ENCODE data around the gene LAMA2.

Gene LAMA2

GRCh38 chr6:129307845-129308244 is 424.9 kb downstream of the LAMA2 start:
- 90 to 100% methylated on average over 1 to 2 of the region's 2 CpGs for WGBS, 2 experiments (ENCODE audit: insufficient coverage in 2 of 2)
- Histone ChIP-seq H3K4me3 (ENCODE audit: extremely low read depth, insufficient read depth, low read length, poor library complexity, severe bottlenecking) (no peak overlapping the region), H3K36me3 (ENCODE audit: control insufficient read depth, insufficient read depth, low read length) (no peaks in the 10 kb centered on the region), H3K27ac (ENCODE audit: low read depth, low read length, severe bottlenecking) (no peak overlapping the region), H3K9me3 (ENCODE audit: control insufficient read depth, low read length) (no peaks in the 10 kb centered on the region), H3K4me1 (ENCODE audit: control insufficient read depth, insufficient read depth, low read length, poor library complexity, severe bottlenecking) (no peaks in the 10 kb centered on the region)

GRCh38 chr6:129309154-129309553 is 426.2 kb downstream of the LAMA2 start:
- WGBS, 2 experiments (ENCODE audit: insufficient coverage in 2 of 2), result no CpG with 5 or more reads among the region's 1 CpG
- Histone ChIP-seq H3K4me1 (ENCODE audit: control insufficient read depth, insufficient read depth, low read length, poor library complexity, severe bottlenecking) (peaks cover 2% of the 10 kb centered on the region), H3K4me3 (ENCODE audit: extremely low read depth, insufficient read depth, low read length, poor library complexity, severe bottlenecking) (no peak overlapping the region), H3K9me3 (ENCODE audit: control insufficient read depth, low read length) (no peaks in the 10 kb centered on the region), H3K27ac (ENCODE audit: low read depth, low read length, severe bottlenecking) (no peak overlapping the region), H3K36me3 (ENCODE audit: control insufficient read depth, insufficient read depth, low read length) (no peaks in the 10 kb centered on the region)

- 67 to 82% methylated on average over 2 of the region's 3 CpGs for WGBS, 2 experiments (ENCODE audit: insufficient coverage in 2 of 2)
- H3K4me1 ChIP-seq (ENCODE audit: control insufficient read depth, insufficient read depth, low read length, poor library complexity, severe bottlenecking), result peaks cover 2% of the 10 kb centered on the region
- no peak overlapping the region for H3K27ac ChIP-seq (ENCODE audit: low read depth, low read length, severe bottlenecking)
- no peaks in the 10 kb centered on the region for H3K36me3 ChIP-seq (ENCODE audit: control insufficient read depth, insufficient read depth, low read length)
- H3K4me3 ChIP-seq (ENCODE audit: extremely low read depth, insufficient read depth, low read length, poor library complexity, severe bottlenecking), result no peak overlapping the region
- no peaks in the 10 kb centered on the region for H3K9me3 ChIP-seq (ENCODE audit: control insufficient read depth, low read length)
Measured at GRCh38 chr6:129312880-129313279, 429.9 kb downstream of the LAMA2 start.

GRCh38 chr6:129314575-129314974 is 431.6 kb downstream of the LAMA2 start:
- Histone ChIP-seq H3K27ac (ENCODE audit: low read depth, low read length, severe bottlenecking) (no peak overlapping the region), H3K9me3 (ENCODE audit: control insufficient read depth, low read length) (no peaks in the 10 kb centered on the region), H3K36me3 (ENCODE audit: control insufficient read depth, insufficient read depth, low read length) (no peaks in the 10 kb centered on the region), H3K4me1 (ENCODE audit: control insufficient read depth, insufficient read depth, low read length, poor library complexity, severe bottlenecking) (peaks cover 7% of the 10 kb centered on the region), H3K4me3 (ENCODE audit: extremely low read depth, insufficient read depth, low read length, poor library complexity, severe bottlenecking) (no peak overlapping the region)
- WGBS, 2 experiments (ENCODE audit: insufficient coverage in 2 of 2), result 95% methylated on average over 5 to 8 of the region's 9 CpGs

GRCh38 chr6:129317931-129318820 is 435.2 kb downstream of the LAMA2 start:
- no peak overlapping the region for H3K27ac ChIP-seq (ENCODE audit: low read depth, low read length, severe bottlenecking)
- no peak overlapping the region for H3K4me3 ChIP-seq (ENCODE audit: extremely low read depth, insufficient read depth, low read length, poor library complexity, severe bottlenecking)
- H3K9me3 ChIP-seq (ENCODE audit: control insufficient read depth, low read length), result no peaks in the 10 kb centered on the region
- H3K36me3 ChIP-seq (ENCODE audit: control insufficient read depth, insufficient read depth, low read length), result no peaks in the 10 kb centered on the region
- 8% methylated on average over 2 of the region's 3 CpGs; no CpG with 5 or more reads in 1 of the 2 experiments for WGBS, 2 experiments (ENCODE audit: insufficient coverage in 2 of 2)
- H3K4me1 ChIP-seq (ENCODE audit: control insufficient read depth, insufficient read depth, low read length, poor library complexity, severe bottlenecking), result peaks cover 7% of the 10 kb centered on the region

- Histone ChIP-seq H3K9me3 (ENCODE audit: control insufficient read depth, low read length) (no peaks in the 10 kb centered on the region), H3K4me1 (ENCODE audit: control insufficient read depth, insufficient read depth, low read length, poor library complexity, severe bottlenecking) (peaks cover 5% of the 10 kb centered on the region), H3K36me3 (ENCODE audit: control insufficient read depth, insufficient read depth, low read length) (no peaks in the 10 kb centered on the region), H3K4me3 (ENCODE audit: extremely low read depth, insufficient read depth, low read length, poor library complexity, severe bottlenecking) (no peak overlapping the region), H3K27ac (ENCODE audit: low read depth, low read length, severe bottlenecking) (no peak overlapping the region)
- WGBS, 2 experiments (ENCODE audit: insufficient coverage in 2 of 2), result 80% methylated on average over 1 of the region's 2 CpGs; no CpG with 5 or more reads in 1 of the 2 experiments
Measured at GRCh38 chr6:129320892-129321291, 438.0 kb downstream of the LAMA2 start.

- H3K9me3 ChIP-seq (ENCODE audit: control insufficient read depth, low read length), result no peaks in the 10 kb centered on the region
- H3K4me3 ChIP-seq (ENCODE audit: extremely low read depth, insufficient read depth, low read length, poor library complexity, severe bottlenecking), result no peak overlapping the region
- no peaks in the 10 kb centered on the region for H3K36me3 ChIP-seq (ENCODE audit: control insufficient read depth, insufficient read depth, low read length)
- 83 to 92% methylated on average over 1 to 2 of the region's 2 CpGs for WGBS, 2 experiments (ENCODE audit: insufficient coverage in 2 of 2)
- H3K27ac ChIP-seq (ENCODE audit: low read depth, low read length, severe bottlenecking), result no peak overlapping the region
- peaks cover 5% of the 10 kb centered on the region for H3K4me1 ChIP-seq (ENCODE audit: control insufficient read depth, insufficient read depth, low read length, poor library complexity, severe bottlenecking)
Measured at GRCh38 chr6:129321303-129321702, 438.4 kb downstream of the LAMA2 start.

GRCh38 chr6:129324345-129324744 is 441.4 kb downstream of the LAMA2 start:
- no peak overlapping the region for H3K27ac ChIP-seq (ENCODE audit: low read depth, low read length, severe bottlenecking)
- no peaks in the 10 kb centered on the region for H3K9me3 ChIP-seq (ENCODE audit: control insufficient read depth, low read length)
- H3K36me3 ChIP-seq (ENCODE audit: control insufficient read depth, insufficient read depth, low read length), result no peaks in the 10 kb centered on the region
- 90 to 92% methylated on average over 2 to 4 of the region's 5 CpGs for WGBS, 2 experiments (ENCODE audit: insufficient coverage in 2 of 2)
- no peak overlapping the region for H3K4me3 ChIP-seq (ENCODE audit: extremely low read depth, insufficient read depth, low read length, poor library complexity, severe bottlenecking)
- H3K4me1 ChIP-seq (ENCODE audit: control insufficient read depth, insufficient read depth, low read length, poor library complexity, severe bottlenecking), result no peaks in the 10 kb centered on the region

GRCh38 chr6:129329678-129330077 is 446.7 kb downstream of the LAMA2 start:
- no peaks in the 10 kb centered on the region for H3K36me3 ChIP-seq (ENCODE audit: control insufficient read depth, insufficient read depth, low read length)
- WGBS, 2 experiments (ENCODE audit: insufficient coverage in 2 of 2), result 50 to 82% methylated on average over 1 to 3 of the region's 4 CpGs
- H3K27ac ChIP-seq (ENCODE audit: low read depth, low read length, severe bottlenecking), result no peak overlapping the region
- H3K4me3 ChIP-seq (ENCODE audit: extremely low read depth, insufficient read depth, low read length, poor library complexity, severe bottlenecking), result no peak overlapping the region
- H3K4me1 ChIP-seq (ENCODE audit: control insufficient read depth, insufficient read depth, low read length, poor library complexity, severe bottlenecking), result peaks cover 5% of the 10 kb centered on the region
- H3K9me3 ChIP-seq (ENCODE audit: control insufficient read depth, low read length), result no peaks in the 10 kb centered on the region

- WGBS, 2 experiments (ENCODE audit: insufficient coverage in 2 of 2), result 83 to 93% methylated on average over 2 of the region's 2 CpGs
- peak overlapping the region; percentile 38 for H3K27ac ChIP-seq (ENCODE audit: low read depth, low read length, severe bottlenecking)
Measured at GRCh38 chr6:129331450-129332138, 448.7 kb downstream of the LAMA2 start.

GRCh38 chr6:129335792-129336191 is 452.9 kb downstream of the LAMA2 start:
- no peaks in the 10 kb centered on the region for H3K9me3 ChIP-seq (ENCODE audit: control insufficient read depth, low read length)
- H3K4me1 ChIP-seq (ENCODE audit: control insufficient read depth, insufficient read depth, low read length, poor library complexity, severe bottlenecking), result peaks cover 5% of the 10 kb centered on the region
- H3K4me3 ChIP-seq (ENCODE audit: extremely low read depth, insufficient read depth, low read length, poor library complexity, severe bottlenecking), result no peak overlapping the region
- 93 to 100% methylated on average over 3 to 4 of the region's 4 CpGs for WGBS, 2 experiments (ENCODE audit: insufficient coverage in 2 of 2)
- no peaks in the 10 kb centered on the region for H3K36me3 ChIP-seq (ENCODE audit: control insufficient read depth, insufficient read depth, low read length)
- H3K27ac ChIP-seq (ENCODE audit: low read depth, low read length, severe bottlenecking), result no peak overlapping the region

More at GRCh38 chr6:129331450-129332138, 448.7 kb downstream of the LAMA2 start:
- H3K9me3 ChIP-seq (ENCODE audit: control insufficient read depth, low read length), result no peaks in the 10 kb centered on the region
- no peak overlapping the region for H3K4me3 ChIP-seq (ENCODE audit: extremely low read depth, insufficient read depth, low read length, poor library complexity, severe bottlenecking)
- H3K36me3 ChIP-seq (ENCODE audit: control insufficient read depth, insufficient read depth, low read length), result no peaks in the 10 kb centered on the region
- peaks cover 5% of the 10 kb centered on the region for H3K4me1 ChIP-seq (ENCODE audit: control insufficient read depth, insufficient read depth, low read length, poor library complexity, severe bottlenecking)
